Frontal cortex (tissue), 4 donors: Measurements from ENCODE around the gene TGM1. TPM values are rescaled to one million over a fixed set of nuclear protein-coding genes. Genes with fewer than 3 reads are reported as not detected.
"Not testable (repeated sequence)": the region's sequence is repeated elsewhere in the genome, so short reads cannot be mapped to it uniquely, and the experiment has no call there.

Source experiments
- DNase-seq, 2 donors: peaks; one replicate each; pipeline ENCODE4 v3.0.0; 2012; ENCODE audit warnings: low spot score in 2 of 2
- FAIRE-seq: peaks from 2 replicates; lab custom pipeline; 2012; peaks lifted over from hg19 to GRCh38; lab: Jason Lieb, UNC
- small RNA-seq: library from RNA; depleted of rRNA; stranded (forward); fragments of <200 nt; gene quantifications from one replicate; pipeline ENCODE3, GENCODE V24; 2014
- total RNA-seq: library from RNA; depleted of rRNA; stranded (reverse); fragments of >200 nt; gene quantifications from one replicate; pipeline ENCODE4 v1.2.3, GENCODE V29; 2014
- donor health status: control.
- donor health status: control.
- donor health status: control.

Gene TGM1
- total RNA-seq, 1 donor from 2014 or later, result 0.82 TPM

- no peak for FAIRE-seq
- no peak for DNase-seq
Observed at GRCh38 chr14:24213866-24214662, 48.9 kb downstream of the TGM1 start.

- FAIRE-seq, result no peak
Observed at GRCh38 chr14:24212924-24213865, 49.8 kb downstream of the TGM1 start, which contains the start of gene CHMP4A. TSS of gene CHMP4A (minus strand) at chr14:24213488. CDS start at chr14:24213439, 49 bp downstream.

GRCh38 chr14:24211311-24211710 lies 51.7 kb downstream of the TGM1 start:
- no peak for DNase-seq
- FAIRE-seq, result no peak

More at GRCh38 chr14:24212924-24213865, 49.8 kb downstream of the TGM1 start, which contains the start of gene CHMP4A:
- peak; percentile 72 to 94 for DNase-seq

- no peak for DNase-seq
- FAIRE-seq, result no peak
Observed at GRCh38 chr14:24207625-24208024, 55.4 kb downstream of the TGM1 start.

- FAIRE-seq, result no peak
- DNase-seq, result no peak
Observed at GRCh38 chr14:24207104-24207551, 55.8 kb downstream of the TGM1 start.

GRCh38 chr14:24206260-24207103 lies 56.5 kb downstream of the TGM1 start:
- no peak for DNase-seq
- FAIRE-seq, result no peak

- DNase-seq (no peak), FAIRE-seq (no peak)
Observed at GRCh38 chr14:24204163-24205146, 58.5 kb downstream of the TGM1 start.

GRCh38 chr14:24203249-24203886 lies 59.6 kb downstream of the TGM1 start:
- not testable (repeated sequence) for FAIRE-seq

GRCh38 chr14:24202538-24202937 lies 60.4 kb downstream of the TGM1 start:
- not testable (repeated sequence) for FAIRE-seq, DNase-seq

More at GRCh38 chr14:24203249-24203886, 59.6 kb downstream of the TGM1 start:
- not testable (repeated sequence) for DNase-seq

Small RNA genes within 50 kb of the gene (small RNA-seq; reads per million reads assigned to genes)
- gene CHMP4A (not detected), gene MDP1 (0.10 reads per million)

Other genes with a start within 250 kb of the TGM1 start
- 18.8 TPM for gene CARMIL3, start 211.2 kb downstream of the TGM1 start, total RNA-seq
- 35.5 TPM for gene CPNE6, start 191.6 kb downstream of the TGM1 start, total RNA-seq
- gene PCK2, start 168.9 kb downstream of the TGM1 start, total RNA-seq, result 1.6 TPM
- 56.7 TPM for gene DCAF11, start 148.4 kb downstream of the TGM1 start, total RNA-seq
- gene NRL, start 148.2 kb downstream of the TGM1 start, total RNA-seq, result 1.2 TPM
- gene FITM1, start 132.5 kb downstream of the TGM1 start, total RNA-seq, result 0.41 TPM
- gene PSME1, start 127.0 kb downstream of the TGM1 start, total RNA-seq, result 20.4 TPM
- 8.6 TPM for gene EMC9, start 121.6 kb downstream of the TGM1 start, total RNA-seq
- 25.7 TPM for gene PSME2, start 116.6 kb downstream of the TGM1 start, total RNA-seq
- 23.2 TPM for gene RNF31, start 115.7 kb downstream of the TGM1 start, total RNA-seq
- gene IRF9, start 101.9 kb downstream of the TGM1 start, total RNA-seq, result 12.2 TPM
- 15.1 TPM for gene REC8, start 91.1 kb downstream of the TGM1 start, total RNA-seq
- gene IPO4, start 74.4 kb downstream of the TGM1 start, total RNA-seq, result 12.6 TPM
- 9.8 TPM for gene TM9SF1, start 67.7 kb downstream of the TGM1 start, total RNA-seq
- gene TSSK4, start 57.5 kb downstream of the TGM1 start, total RNA-seq, result not detected
- 40.4 TPM for gene CHMP4A, start 49.7 kb downstream of the TGM1 start, total RNA-seq
- gene MDP1, start 47.1 kb downstream of the TGM1 start, total RNA-seq, result 18.8 TPM
- 62.8 TPM for gene NEDD8, start 30.8 kb downstream of the TGM1 start, total RNA-seq
- gene GMPR2, start 30.2 kb downstream of the TGM1 start, total RNA-seq, result 51.8 TPM
- gene TINF2, start 20.6 kb downstream of the TGM1 start, total RNA-seq, result 42.4 TPM
- gene RABGGTA, start 8.4 kb upstream of the TGM1 start, total RNA-seq, result 25.7 TPM
- gene DHRS1, start 36.6 kb upstream of the TGM1 start, total RNA-seq, result 8.2 TPM
- 22.8 TPM for gene NOP9, start 36.7 kb upstream of the TGM1 start, total RNA-seq
- 2.0 TPM for gene CIDEB, start 44.8 kb upstream of the TGM1 start, total RNA-seq
- 1.6 TPM for gene LTB4R2, start 47.0 kb upstream of the TGM1 start, total RNA-seq
- gene LTB4R, start 48.3 kb upstream of the TGM1 start, total RNA-seq, result 1.2 TPM
- 0.82 TPM for gene ADCY4, start 71.9 kb upstream of the TGM1 start, total RNA-seq
- gene RIPK3, start 76.8 kb upstream of the TGM1 start, total RNA-seq, result under 0.01 TPM
- 2.9 TPM for gene NFATC4, start 105.0 kb upstream of the TGM1 start, total RNA-seq
- gene NYNRIN, start 135.8 kb upstream of the TGM1 start, total RNA-seq, result 9.8 TPM
- not detected for gene CBLN3, start 166.5 kb upstream of the TGM1 start, total RNA-seq
- 13.9 TPM for gene KHNYN, start 166.8 kb upstream of the TGM1 start, total RNA-seq
- 16.3 TPM for gene SDR39U1, start 179.6 kb upstream of the TGM1 start, total RNA-seq
- not detected for gene CMA1, start 245.1 kb upstream of the TGM1 start, total RNA-seq